HEK293 (cell line): ENCODE results near the gene CENPP.

Experiments
- CTCF ChIA-PET: fragments of 350-600 bp; formaldehyde crosslinking; extraction: SDS; loops from one replicate; lab custom pipeline; 2021; ENCODE audit warnings: antibody characterized with exemption; lab: Yijun Ruan, JAX
- POLR2A ChIA-PET: fragments of 300-600 bp; formaldehyde crosslinking; extraction: SDS; loops from one replicate; lab custom pipeline; 2020; ENCODE audit warnings: antibody characterized with exemption, inconsistent platforms; lab: Yijun Ruan, JAX
- H3K27ac ChIP-seq: fragments of 200-500 bp; sonication (Bioruptor generic); 2 replicates; pipeline ENCODE4 v1.5.1; 2014; ENCODE audit warnings: low read depth, low read length, control low read depth, inconsistent platforms; ENCODE audit errors: extremely low read depth
- H3K36me3 ChIP-seq, 2 experiments: fragments of 200-500 bp in 1 of 2; sonication (Bioruptor generic) in 1 of 2; 1 replicate in 1 of 2; 2 replicates in 1 of 2; pipeline ENCODE4 v1.5.1; 2014 to 2017; ENCODE audit warnings: inconsistent platforms in 2 of 2, low read length in 2 of 2; ENCODE audit not compliant: control insufficient read depth in 2 of 2, insufficient read depth in 1 of 2
- H3K4me1 ChIP-seq: fragments of 200-500 bp; sonication (Bioruptor generic); 2 replicates; pipeline ENCODE4 v1.5.1; 2014; ENCODE audit warnings: mild to moderate bottlenecking, low read length, inconsistent platforms; ENCODE audit not compliant: control insufficient read depth, insufficient read depth
- H3K4me3 ChIP-seq: 2 replicates; pipeline ENCODE4 v1.5.1; 2011; ENCODE audit warnings: low read depth, mild to moderate bottlenecking, control low read depth, low read length, moderate library complexity
- H3K9me3 ChIP-seq: fragments of 200-500 bp; sonication (Bioruptor generic); 2 replicates; pipeline ENCODE4 v1.5.1; 2014; ENCODE audit warnings: low read depth, low read length, inconsistent platforms; ENCODE audit not compliant: control insufficient read depth, insufficient read depth
- KLF17 ChIP-seq: fragments of 450-650 bp; formaldehyde crosslinking; IDR thresholded peaks from 2 replicates; pipeline ENCODE4 v1.5.1; 2016; ENCODE audit warnings: missing biosample characterization, missing genetic modification characterization
- RBAK ChIP-seq: fragments of 450-650 bp; formaldehyde crosslinking; IDR thresholded peaks from 2 replicates; pipeline ENCODE4 v1.5.1; 2016; ENCODE audit warnings: missing biosample characterization, missing genetic modification characterization
- SCRT1 ChIP-seq: fragments of 450-650 bp; formaldehyde crosslinking; IDR thresholded peaks from 2 replicates; pipeline ENCODE4 v1.5.1; 2016; ENCODE audit warnings: missing biosample characterization, missing genetic modification characterization, borderline replicate concordance
- TCF7L2 ChIP-seq: IDR thresholded peaks from 2 replicates; pipeline ENCODE4 v1.6.1; 2011; ENCODE audit warnings: low read depth, mild to moderate bottlenecking, inconsistent platforms, low read length, moderate library complexity, borderline replicate concordance
- WT1 ChIP-seq: fragments of 450-650 bp; formaldehyde crosslinking; IDR thresholded peaks from 2 replicates; pipeline ENCODE4 v1.5.1; 2016; ENCODE audit warnings: missing biosample characterization, missing genetic modification characterization
- ZBTB1 ChIP-seq: fragments of 450-650 bp; formaldehyde crosslinking; IDR thresholded peaks from 2 replicates; pipeline ENCODE4 v1.5.1; 2016; ENCODE audit warnings: missing biosample characterization, missing genetic modification characterization
- ZBTB10 ChIP-seq: fragments of 450-650 bp; formaldehyde crosslinking; IDR thresholded peaks from 2 replicates; pipeline ENCODE4 v1.5.1; 2016; ENCODE audit warnings: missing biosample characterization, missing genetic modification characterization
- ZNF175 ChIP-seq: fragments of 450-650 bp; formaldehyde crosslinking; IDR thresholded peaks from 2 replicates; pipeline ENCODE4 v1.5.1; 2016; ENCODE audit warnings: missing biosample characterization, missing genetic modification characterization
- ZNF223 ChIP-seq: fragments of 450-650 bp; formaldehyde crosslinking; IDR thresholded peaks from 2 replicates; pipeline ENCODE4 v1.5.1; 2016; ENCODE audit warnings: missing biosample characterization, missing genetic modification characterization
- ZNF266 ChIP-seq: fragments of 450-650 bp; formaldehyde crosslinking; IDR thresholded peaks from 2 replicates; pipeline ENCODE4 v1.5.1; 2016; ENCODE audit warnings: missing biosample characterization, missing genetic modification characterization, low read depth
- ZNF302 ChIP-seq: fragments of 450-650 bp; formaldehyde crosslinking; IDR thresholded peaks from 2 replicates; pipeline ENCODE4 v1.5.1; 2016; ENCODE audit warnings: missing biosample characterization, missing genetic modification characterization, low read depth
- ZNF423 ChIP-seq: fragments of 450-650 bp; formaldehyde crosslinking; IDR thresholded peaks from 2 replicates; pipeline ENCODE4 v1.5.1; 2016; ENCODE audit warnings: missing biosample characterization, missing genetic modification characterization
- ZNF555 ChIP-seq: fragments of 450-650 bp; formaldehyde crosslinking; conservative IDR thresholded peaks from 2 replicates; pipeline ENCODE4 v1.5.1; 2017; ENCODE audit warnings: missing biosample characterization, mild to moderate bottlenecking, missing genetic modification characterization, inconsistent platforms
- ZNF560 ChIP-seq: fragments of 450-650 bp; formaldehyde crosslinking; IDR thresholded peaks from 2 replicates; pipeline ENCODE4 v1.5.1; 2017; ENCODE audit warnings: missing biosample characterization, missing genetic modification characterization, borderline replicate concordance
- ZNF629 ChIP-seq: fragments of 450-650 bp; formaldehyde crosslinking; IDR thresholded peaks from 2 replicates; pipeline ENCODE4 v1.5.1; 2017; ENCODE audit warnings: missing biosample characterization, missing genetic modification characterization
- ZNF654 ChIP-seq: fragments of 450-650 bp; formaldehyde crosslinking; IDR thresholded peaks from 2 replicates; pipeline ENCODE4 v1.5.1; 2016; ENCODE audit warnings: low read depth, missing biosample characterization, missing genetic modification characterization
- ZNF747 ChIP-seq: fragments of 450-650 bp; formaldehyde crosslinking; IDR thresholded peaks from 2 replicates; pipeline ENCODE4 v1.5.1; 2016; ENCODE audit warnings: missing biosample characterization, missing genetic modification characterization
- ZNF776 ChIP-seq: fragments of 450-650 bp; formaldehyde crosslinking; IDR thresholded peaks from 2 replicates; pipeline ENCODE4 v1.5.0; 2017; ENCODE audit warnings: missing biosample characterization, missing genetic modification characterization, borderline replicate concordance

CENPP gene

GRCh38 chr9:92328225-92328624 lies 2.5 kb downstream of the CENPP start:
- H3K4me1 ChIP-seq: no peaks in the 10 kb centered on the region
- CTCF ChIA-PET: interaction anchor here (0.6 to 1.8 kb wide), 11 partner anchors 26 to 472 kb away, joined by 3 to 13 read pairs (median 4); no protein-coding TSS in a partner anchor
- H3K4me3 ChIP-seq: no peak overlapping the region

GRCh38 chr9:92332577-92333281 lies 7.0 kb downstream of the CENPP start:
- no peak overlapping the region for H3K4me3 ChIP-seq
- peaks cover 4 to 31% of the 10 kb centered on the region in 2 experiments; a peak in 2 of 3 replicates for H3K36me3 ChIP-seq
- no peak for TF ChIP-seq WT1
- TF ChIP-seq, all 188 proteins: peak for 0
- CTCF ChIA-PET: interaction anchor here (0.6 kb wide), 2 partner anchors 11 to 29 kb away, joined by 3 read pairs; no protein-coding TSS in a partner anchor
- POLR2A ChIA-PET: no interaction called here
- Histone ChIP-seq H3K4me1 (no peaks in the 10 kb centered on the region), H3K27ac (no peak overlapping the region), H3K9me3 (no peaks in the 10 kb centered on the region)

More at GRCh38 chr9:92328225-92328624, 2.5 kb downstream of the CENPP start:
- Histone ChIP-seq H3K27ac (no peak overlapping the region), H3K36me3 (peaks cover 0 to 10% of the 10 kb centered on the region in 2 experiments; a peak in 1 of 3 replicates)
- TF ChIP-seq ZNF654 (tag by site-specific recombination) (peak; percentile 41), ZNF266 (no peak)
- TF ChIP-seq, all 188 proteins: peak for 1
- POLR2A ChIA-PET: interaction anchor here (0.6 kb wide), 1 partner anchor 119 kb away, joined by 4 read pairs; no protein-coding TSS in a partner anchor
- no peaks in the 10 kb centered on the region for H3K9me3 ChIP-seq

- Histone ChIP-seq H3K9me3 (no peaks in the 10 kb centered on the region), H3K27ac (no peak overlapping the region), H3K36me3 (peaks cover 8 to 36% of the 10 kb centered on the region in 2 experiments; a peak in 2 of 3 replicates), H3K4me1 (no peaks in the 10 kb centered on the region), H3K4me3 (no peak overlapping the region)
- ChIA-PET CTCF (interaction anchor here (0.6 kb wide), 2 partner anchors 11 to 29 kb away, joined by 3 read pairs; no protein-coding TSS in a partner anchor), POLR2A (interaction anchor here (0.5 to 0.7 kb wide), 2 partner anchors 11 to 476 kb away, joined by 3 to 5 read pairs; no protein-coding TSS in a partner anchor)
- TF ChIP-seq KLF17 (no peak), ZNF747 (no peak), TCF7L2 (no peak), ZNF423 (tag by site-specific recombination) (no peak), ZNF629 (no peak), ZNF223 (no peak), RBAK (tag by site-specific recombination) (no peak), ZBTB10 (tag by site-specific recombination) (no peak), ZBTB1 (tag by site-specific recombination) (no peak), ZNF175 (tag by site-specific recombination) (no peak), ZNF302 (tag by site-specific recombination) (no peak), ZNF776 (tag by site-specific recombination) (no peak), ZNF560 (no peak), ZNF555 (tag by site-specific recombination) (no peak), SCRT1 (tag by site-specific recombination) (no peak)
These were observed 7.5 kb downstream of the CENPP start for GRCh38 chr9:92333282-92333634.
